ENCODE results near the gene B4GALT6. TPM values are rescaled to one million over a fixed set of nuclear protein-coding genes. Genes with fewer than 3 reads are reported as not detected.
A peak's percentile ranks its signal among the peaks of the same experiment; 100 is the strongest.

B4GALT6 gene
- total and polyA plus RNA-seq, 9 of the 15 experiments (the other 6 are each of a cell fraction or from before 2014, with no cell fraction given): 0.03 to 0.27 (median 0.08) TPM

DNA sequence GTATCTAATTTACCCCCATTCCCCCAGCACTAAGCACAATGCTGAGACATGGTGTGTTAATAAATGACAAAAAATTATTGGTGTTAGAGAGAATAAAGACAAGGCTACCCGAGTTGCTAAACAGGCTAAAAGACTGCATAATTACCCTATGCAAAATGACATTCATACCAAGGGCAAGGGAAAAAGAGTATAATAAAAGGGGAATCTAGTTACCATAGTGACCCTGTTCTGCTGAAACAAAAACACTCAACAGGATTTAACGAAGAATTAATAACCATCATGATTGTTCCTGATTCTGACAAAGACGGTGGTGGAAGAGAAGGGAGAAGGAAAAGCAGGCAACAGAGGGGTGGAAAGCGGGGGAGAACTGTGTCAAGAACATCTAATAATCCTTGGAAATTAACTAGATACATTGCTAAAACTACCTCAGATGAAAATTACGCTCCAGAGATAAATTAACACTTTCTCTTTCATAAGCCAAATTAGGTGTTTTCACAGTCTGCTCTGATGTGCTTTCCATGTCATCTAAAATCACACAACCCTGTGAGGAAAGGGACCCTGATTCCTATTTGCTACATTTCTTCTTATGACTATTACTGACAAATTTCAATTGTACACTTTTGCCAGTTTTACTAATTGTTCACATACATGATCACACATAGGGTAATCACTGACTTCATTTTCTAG is 67.2 kb downstream of the B4GALT6 start:
- H3K9me1 ChIP-seq (ENCODE audit: control insufficient read depth, insufficient read depth, low read length): no peaks in the 10 kb centered on the region
- H3K4me1 ChIP-seq (replicated peaks in 1 of 2; ENCODE audit: control insufficient read depth in 2 of 2, insufficient read depth in 2 of 2, low read length in 2 of 2): no peaks in the 10 kb centered on the region
- in situ Hi-C loops (cut with MboI) (no loop called here), intact Hi-C loops (cut with micrococcal nuclease) (no loop called here)
- H3K27ac ChIP-seq (ENCODE audit: extremely low read depth, low read depth, low read length): no peak overlapping the region
- H3K79me2 ChIP-seq (ENCODE audit: control insufficient read depth, insufficient read depth, low read length): no peaks in the 10 kb centered on the region
- no peaks in the 10 kb centered on the region for H3K9me3 ChIP-seq (replicated peaks; ENCODE audit: control insufficient read depth, insufficient read depth, low read depth, low read length)
- BruUV-seq (replicated peaks): no TSS peak
- TF ChIP-seq THRAP3 (IDR thresholded peaks at IDR 0.05; ENCODE audit: borderline replicate concordance) (no peak), RFX1 (IDR thresholded peaks at IDR 0.05) (0 out of 2 replicates have a peak, but pooled peaks have one; percentile 5)
- TF ChIP-seq, protein P1, sequence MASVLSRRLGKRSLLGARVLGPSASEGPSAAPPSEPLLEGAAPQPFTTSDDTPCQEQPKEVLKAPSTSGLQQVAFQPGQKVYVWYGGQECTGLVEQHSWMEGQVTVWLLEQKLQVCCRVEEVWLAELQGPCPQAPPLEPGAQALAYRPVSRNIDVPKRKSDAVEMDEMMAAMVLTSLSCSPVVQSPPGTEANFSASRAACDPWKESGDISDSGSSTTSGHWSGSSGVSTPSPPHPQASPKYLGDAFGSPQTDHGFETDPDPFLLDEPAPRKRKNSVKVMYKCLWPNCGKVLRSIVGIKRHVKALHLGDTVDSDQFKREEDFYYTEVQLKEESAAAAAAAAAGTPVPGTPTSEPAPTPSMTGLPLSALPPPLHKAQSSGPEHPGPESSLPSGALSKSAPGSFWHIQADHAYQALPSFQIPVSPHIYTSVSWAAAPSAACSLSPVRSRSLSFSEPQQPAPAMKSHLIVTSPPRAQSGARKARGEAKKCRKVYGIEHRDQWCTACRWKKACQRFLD (CRISPR knock-in tag; IDR thresholded peaks at IDR 0.05): no peak
- TF ChIP-seq, protein P2, sequence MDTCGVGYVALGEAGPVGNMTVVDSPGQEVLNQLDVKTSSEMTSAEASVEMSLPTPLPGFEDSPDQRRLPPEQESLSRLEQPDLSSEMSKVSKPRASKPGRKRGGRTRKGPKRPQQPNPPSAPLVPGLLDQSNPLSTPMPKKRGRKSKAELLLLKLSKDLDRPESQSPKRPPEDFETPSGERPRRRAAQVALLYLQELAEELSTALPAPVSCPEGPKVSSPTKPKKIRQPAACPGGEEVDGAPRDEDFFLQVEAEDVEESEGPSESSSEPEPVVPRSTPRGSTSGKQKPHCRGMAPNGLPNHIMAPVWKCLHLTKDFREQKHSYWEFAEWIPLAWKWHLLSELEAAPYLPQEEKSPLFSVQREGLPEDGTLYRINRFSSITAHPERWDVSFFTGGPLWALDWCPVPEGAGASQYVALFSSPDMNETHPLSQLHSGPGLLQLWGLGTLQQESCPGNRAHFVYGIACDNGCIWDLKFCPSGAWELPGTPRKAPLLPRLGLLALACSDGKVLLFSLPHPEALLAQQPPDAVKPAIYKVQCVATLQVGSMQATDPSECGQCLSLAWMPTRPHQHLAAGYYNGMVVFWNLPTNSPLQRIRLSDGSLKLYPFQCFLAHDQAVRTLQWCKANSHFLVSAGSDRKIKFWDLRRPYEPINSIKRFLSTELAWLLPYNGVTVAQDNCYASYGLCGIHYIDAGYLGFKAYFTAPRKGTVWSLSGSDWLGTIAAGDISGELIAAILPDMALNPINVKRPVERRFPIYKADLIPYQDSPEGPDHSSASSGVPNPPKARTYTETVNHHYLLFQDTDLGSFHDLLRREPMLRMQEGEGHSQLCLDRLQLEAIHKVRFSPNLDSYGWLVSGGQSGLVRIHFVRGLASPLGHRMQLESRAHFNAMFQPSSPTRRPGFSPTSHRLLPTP (IDR thresholded peaks at IDR 0.05; ENCODE audit: borderline replicate concordance, extremely low read depth, insufficient read length): no peak
- TF ChIP-seq, protein P3, sequence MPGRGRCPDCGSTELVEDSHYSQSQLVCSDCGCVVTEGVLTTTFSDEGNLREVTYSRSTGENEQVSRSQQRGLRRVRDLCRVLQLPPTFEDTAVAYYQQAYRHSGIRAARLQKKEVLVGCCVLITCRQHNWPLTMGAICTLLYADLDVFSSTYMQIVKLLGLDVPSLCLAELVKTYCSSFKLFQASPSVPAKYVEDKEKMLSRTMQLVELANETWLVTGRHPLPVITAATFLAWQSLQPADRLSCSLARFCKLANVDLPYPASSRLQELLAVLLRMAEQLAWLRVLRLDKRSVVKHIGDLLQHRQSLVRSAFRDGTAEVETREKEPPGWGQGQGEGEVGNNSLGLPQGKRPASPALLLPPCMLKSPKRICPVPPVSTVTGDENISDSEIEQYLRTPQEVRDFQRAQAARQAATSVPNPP (IDR thresholded peaks at IDR 0.05; ENCODE audit: borderline replicate concordance, insufficient read depth, insufficient read length): no peak
- H3K36me3 ChIP-seq (ENCODE audit: control insufficient read depth, insufficient read depth, low read length): no peaks in the 10 kb centered on the region
- no peaks in the 10 kb centered on the region for H4K20me1 ChIP-seq (replicated peaks; ENCODE audit: control insufficient read depth, insufficient read depth, low read length)
- ChIA-PET POLR2A (no interaction called here), CTCF (ENCODE audit: low intra/inter-chr PET ratio) (no interaction called here)
- H2AFZ ChIP-seq (ENCODE audit: low read depth, low read length): no peak overlapping the region
- 0 out of 5 replicates have a peak, but pooled peaks cover 0 to 7% of the 10 kb centered on the region in 2 experiments for H3K27me3 ChIP-seq (ENCODE audit: control insufficient read depth in 2 of 2, insufficient read depth in 2 of 2, low read length in 2 of 2)
- no peak overlapping the region for H3K4me2 ChIP-seq (ENCODE audit: insufficient read depth, low read length)
- under 1% methylated on average over 5 of the region's 5 CpGs for WGBS (ENCODE audit: insufficient coverage, low coverage, missing lambda C conversion rate)
- H3K9ac ChIP-seq (ENCODE audit: insufficient read depth in 1 of 2, low read depth in 2 of 2, low read length in 2 of 2): no peak overlapping the region
- no peak for DNase-seq (ENCODE audit: extremely low read depth in 1 of 4, low spot score in 3 of 4)
- ATAC-seq: no peak
- FAIRE-seq: no peak
- no peak overlapping the region for H3K4me3 ChIP-seq
